Activated CD8-positive, alpha-beta T cell treated with anti-CD3 and anti-CD28 coated beads for 36 hours (primary cell): ENCODE results near the gene ANXA10. TPM values are rescaled to one million over a fixed set of nuclear protein-coding genes. Genes with fewer than 3 reads are reported as not detected.

Experiments
- ATAC-seq: fragments of 200-7000 bp; cut with Tn5 transposase; one replicate; pipeline ENCODE4 v1.10.0; 2021; ENCODE audit warnings: mild to moderate bottlenecking, moderate library complexity
- CTCF ChIA-PET: fragments of 350-600 bp; sonication (Branson Sonifier 250); formaldehyde crosslinking; loops from one replicate; lab custom pipeline; 2021; ENCODE audit warnings: antibody characterized with exemption; lab: Charles Lee
- POLR2A ChIA-PET: fragments of 350-600 bp; sonication (Branson Sonifier 250); formaldehyde crosslinking; loops from one replicate; lab custom pipeline; 2021; ENCODE audit warnings: antibody characterized with exemption; lab: Charles Lee
- DNase-seq: peaks from one replicate; pipeline ENCODE4 v3.0.0-alpha.2; 2020
- H3K27ac Mint-ChIP-seq: one replicate; pipeline ENCODE4 v1.8.0; 2021; ENCODE audit warnings: mild to moderate bottlenecking, mixed read lengths
- H3K27me3 Mint-ChIP-seq: one replicate; pipeline ENCODE4 v1.8.0; 2021; ENCODE audit warnings: mixed read lengths
- H3K36me3 Mint-ChIP-seq: one replicate; pipeline ENCODE4 v1.8.0; 2021; ENCODE audit warnings: low read depth, mixed read lengths
- H3K4me1 Mint-ChIP-seq: one replicate; pipeline ENCODE4 v1.8.0; 2021; ENCODE audit warnings: low read depth, mixed read lengths
- H3K4me3 Mint-ChIP-seq: one replicate; pipeline ENCODE4 v1.8.0; 2021; ENCODE audit warnings: mild to moderate bottlenecking, moderate library complexity, mixed read lengths
- H3K9me3 Mint-ChIP-seq: one replicate; pipeline ENCODE4 v1.8.0; 2021; ENCODE audit warnings: mixed read lengths
- intact Hi-C: fragments of 100-400 bp; cut with micrococcal nuclease; formaldehyde crosslinking; loops from one replicate; pipeline ENCODE4 v1.10.0; 2022
- total RNA-seq, 2 experiments: library from RNA; stranded (reverse); gene quantifications; one replicate each; pipeline ENCODE4 v1.2.3, GENCODE V29; 2021
- TF ChIP-seq, protein P1 (sequence below): fragments of 200-600 bp; IDR thresholded peaks from one replicate; pipeline ENCODE4 v1.8.0; 2022; ENCODE audit warnings: antibody characterized with exemption, mild to moderate bottlenecking

Gene ANXA10
- total RNA-seq, 2 experiments from 2014 or later, result not detected

DNA sequence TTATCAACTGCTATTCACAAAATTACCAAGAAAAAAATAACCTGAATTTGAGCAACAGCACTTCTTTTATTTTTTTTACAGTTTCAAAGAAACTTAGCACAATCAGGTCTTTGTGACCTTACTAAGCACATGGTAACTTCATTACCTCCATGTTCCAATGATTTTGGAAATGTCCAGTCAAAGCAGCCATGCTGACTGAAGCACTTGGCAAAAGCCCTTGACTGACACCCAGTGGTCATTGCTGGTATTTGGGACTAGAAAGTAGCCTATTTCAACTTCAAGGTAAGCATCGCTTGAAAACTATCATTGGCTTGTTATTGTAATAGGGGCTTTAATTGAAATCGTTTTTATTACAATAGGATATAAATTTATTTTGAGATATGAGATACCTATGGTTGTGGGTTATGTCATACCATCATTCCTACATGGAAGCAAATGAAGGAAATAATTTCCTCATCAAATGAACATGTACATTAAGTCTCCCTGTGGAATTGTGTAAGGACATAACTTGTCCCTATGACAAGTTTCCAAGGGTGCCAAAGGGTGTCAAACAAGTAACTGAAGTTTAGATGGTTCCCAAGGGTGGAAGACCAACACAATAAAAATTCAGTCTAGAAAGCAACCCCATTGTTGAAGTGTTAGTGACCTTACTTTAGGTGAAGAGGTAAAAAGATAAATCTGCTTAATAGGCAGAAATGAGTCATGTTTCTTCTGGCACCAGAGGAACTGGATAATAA lies 15.2 kb upstream of the ANXA10 start:
- Mint-ChIP-seq H3K27me3 (no peaks in the 10 kb centered on the region), H3K4me1 (no peaks in the 10 kb centered on the region), H3K27ac (no peak overlapping the region), H3K4me3 (no peak overlapping the region), H3K36me3 (no peaks in the 10 kb centered on the region), H3K9me3 (no peaks in the 10 kb centered on the region)
- ChIA-PET POLR2A (no interaction called here), CTCF (interaction anchor here (1.1 kb wide), 1 partner anchor 1063 kb away, joined by 3 read pairs; no protein-coding TSS in a partner anchor)
- intact Hi-C loops, result loop anchor here (5.0 kb wide), 1 partner anchor 1055 kb away; no protein-coding TSS in a partner anchor
- TF ChIP-seq, protein P1, sequence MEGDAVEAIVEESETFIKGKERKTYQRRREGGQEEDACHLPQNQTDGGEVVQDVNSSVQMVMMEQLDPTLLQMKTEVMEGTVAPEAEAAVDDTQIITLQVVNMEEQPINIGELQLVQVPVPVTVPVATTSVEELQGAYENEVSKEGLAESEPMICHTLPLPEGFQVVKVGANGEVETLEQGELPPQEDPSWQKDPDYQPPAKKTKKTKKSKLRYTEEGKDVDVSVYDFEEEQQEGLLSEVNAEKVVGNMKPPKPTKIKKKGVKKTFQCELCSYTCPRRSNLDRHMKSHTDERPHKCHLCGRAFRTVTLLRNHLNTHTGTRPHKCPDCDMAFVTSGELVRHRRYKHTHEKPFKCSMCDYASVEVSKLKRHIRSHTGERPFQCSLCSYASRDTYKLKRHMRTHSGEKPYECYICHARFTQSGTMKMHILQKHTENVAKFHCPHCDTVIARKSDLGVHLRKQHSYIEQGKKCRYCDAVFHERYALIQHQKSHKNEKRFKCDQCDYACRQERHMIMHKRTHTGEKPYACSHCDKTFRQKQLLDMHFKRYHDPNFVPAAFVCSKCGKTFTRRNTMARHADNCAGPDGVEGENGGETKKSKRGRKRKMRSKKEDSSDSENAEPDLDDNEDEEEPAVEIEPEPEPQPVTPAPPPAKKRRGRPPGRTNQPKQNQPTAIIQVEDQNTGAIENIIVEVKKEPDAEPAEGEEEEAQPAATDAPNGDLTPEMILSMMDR, result peak; percentile 77
- DNase-seq (peak; percentile 66), ATAC-seq (peak; percentile 55)

DNA sequence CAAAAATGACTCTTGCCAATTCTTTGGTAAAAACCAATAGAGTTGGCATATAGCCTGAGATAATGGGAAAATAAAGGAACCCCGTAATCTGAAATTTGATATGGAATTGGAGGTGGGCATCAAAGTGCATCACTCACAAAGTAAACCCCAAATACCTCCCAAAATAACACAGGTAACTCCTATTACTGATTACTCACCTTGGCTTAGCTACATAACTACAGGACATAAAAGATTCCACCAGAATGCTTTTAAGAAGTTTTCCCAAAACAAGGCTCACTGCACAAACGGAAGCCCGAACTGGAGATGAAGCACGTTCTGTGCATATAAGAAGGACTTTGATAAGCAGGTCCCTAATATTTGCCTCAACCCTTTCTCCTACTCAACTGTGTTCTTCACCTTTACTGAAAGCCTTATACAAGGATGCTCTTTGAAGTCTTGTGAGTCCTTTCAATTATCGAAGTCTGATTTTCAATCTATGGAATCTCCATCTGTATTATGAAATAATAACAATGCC lies 14.6 kb upstream of the ANXA10 start:
- TF ChIP-seq, protein P1, result no peak
- CTCF ChIA-PET, result interaction anchor here (1.1 kb wide), 1 partner anchor 1063 kb away, joined by 3 read pairs; no protein-coding TSS in a partner anchor
- no peaks in the 10 kb centered on the region for H3K36me3 Mint-ChIP-seq
- no peak overlapping the region for H3K27ac Mint-ChIP-seq
- H3K27me3 Mint-ChIP-seq, result no peaks in the 10 kb centered on the region
- ATAC-seq (no peak), DNase-seq (no peak)
- H3K4me1 Mint-ChIP-seq, result no peaks in the 10 kb centered on the region
- POLR2A ChIA-PET, result no interaction called here
- H3K4me3 Mint-ChIP-seq, result no peak overlapping the region
- intact Hi-C loops, result loop anchor here (5.0 kb wide), 1 partner anchor 1055 kb away; no protein-coding TSS in a partner anchor
- H3K9me3 Mint-ChIP-seq, result no peaks in the 10 kb centered on the region

DNA sequence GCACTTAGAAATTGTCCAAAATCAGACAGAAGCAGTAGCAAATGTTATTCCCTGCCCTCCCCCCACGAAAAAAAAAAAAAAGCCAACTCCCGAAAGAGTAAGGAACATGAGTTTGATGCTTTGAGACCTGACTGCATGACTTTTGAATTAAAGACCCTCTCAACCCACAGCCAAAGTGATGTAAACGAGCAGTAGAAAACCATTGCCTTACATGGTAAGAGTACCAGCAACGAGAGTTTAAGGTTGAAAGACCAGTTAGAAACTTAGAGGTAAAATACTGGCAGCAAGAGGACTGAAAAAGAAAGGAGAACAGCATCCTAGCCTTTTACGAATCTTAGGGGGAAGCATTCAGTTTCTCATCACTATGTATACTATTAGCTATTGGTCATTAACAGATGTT lies 10.0 kb upstream of the ANXA10 start:
- TF ChIP-seq, protein P1, result no peak
- DNase-seq (no peak), ATAC-seq (no peak)
- Mint-ChIP-seq H3K4me1 (no peaks in the 10 kb centered on the region), H3K4me3 (no peak overlapping the region), H3K27ac (no peak overlapping the region), H3K9me3 (peaks cover 4% of the 10 kb centered on the region), H3K27me3 (no peaks in the 10 kb centered on the region), H3K36me3 (no peaks in the 10 kb centered on the region)
- ChIA-PET CTCF (no interaction called here), POLR2A (no interaction called here)
- intact Hi-C loops, result no loop called here

DNA sequence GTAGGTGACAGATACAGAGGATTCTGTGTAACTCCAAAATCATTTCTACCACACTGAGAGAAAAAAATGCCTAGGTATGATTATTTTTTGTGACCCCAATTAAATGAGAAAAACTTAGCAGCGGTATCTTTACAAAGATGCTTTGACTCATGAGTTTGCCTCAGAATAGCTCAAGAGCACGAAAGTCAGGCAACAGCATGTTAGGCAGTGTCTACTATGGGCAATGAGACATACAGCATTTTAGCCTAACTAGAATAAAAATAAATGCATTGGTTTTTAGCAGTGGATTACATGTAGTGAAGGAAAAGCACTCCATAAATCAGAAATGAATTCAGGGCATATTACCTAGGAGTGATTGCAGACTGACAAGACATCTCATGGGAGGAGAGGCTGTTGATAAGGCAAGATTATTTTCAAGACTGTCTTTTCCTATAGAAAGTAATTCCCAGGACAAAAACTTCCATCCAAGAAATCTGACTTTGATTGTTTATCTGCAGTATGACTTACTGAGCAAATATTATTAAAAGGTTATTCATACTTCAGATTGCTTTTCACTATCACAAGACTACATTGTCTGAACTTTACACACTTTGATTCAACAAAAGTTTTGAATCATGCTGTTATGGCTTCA lies 3.6 kb downstream of the ANXA10 start:
- POLR2A ChIA-PET, result no interaction called here
- Mint-ChIP-seq H3K4me3 (no peak overlapping the region), H3K27ac (no peak overlapping the region), H3K9me3 (no peaks in the 10 kb centered on the region), H3K36me3 (no peaks in the 10 kb centered on the region), H3K4me1 (no peaks in the 10 kb centered on the region), H3K27me3 (no peaks in the 10 kb centered on the region)
- TF ChIP-seq, protein P1, result no peak
- DNase-seq, result no peak
- CTCF ChIA-PET, result no interaction called here
- intact Hi-C loops, result no loop called here
- no peak for ATAC-seq

DNA sequence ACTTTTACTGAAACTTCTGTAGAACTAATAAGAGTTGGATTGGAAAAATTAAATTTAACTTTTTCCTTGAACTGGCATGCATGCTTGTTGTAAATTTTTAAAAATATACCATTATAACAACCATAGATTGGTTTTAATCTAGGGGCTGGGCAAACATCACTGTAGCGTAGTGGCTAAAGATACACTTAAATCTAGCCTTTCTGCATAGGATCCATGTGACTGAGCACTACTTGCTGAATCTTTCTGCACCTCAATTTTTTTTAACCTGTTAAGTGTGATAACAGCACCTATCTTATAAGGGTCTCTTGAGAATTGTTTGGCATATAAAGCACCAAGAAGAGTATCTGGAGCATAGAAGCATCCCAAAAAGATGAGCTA lies 4.1 kb downstream of the ANXA10 start:
- ATAC-seq (no peak), DNase-seq (no peak)
- H3K27me3 Mint-ChIP-seq, result no peaks in the 10 kb centered on the region
- no peak overlapping the region for H3K27ac Mint-ChIP-seq
- no peaks in the 10 kb centered on the region for H3K4me1 Mint-ChIP-seq
- H3K9me3 Mint-ChIP-seq, result no peaks in the 10 kb centered on the region
- intact Hi-C loops, result no loop called here
- no peak overlapping the region for H3K4me3 Mint-ChIP-seq
- H3K36me3 Mint-ChIP-seq, result no peaks in the 10 kb centered on the region
- TF ChIP-seq, protein P1, result no peak
- CTCF ChIA-PET, result no interaction called here
- POLR2A ChIA-PET, result no interaction called here
